Measurements from ENCODE around the gene RYR2.

RYR2 gene

DNA sequence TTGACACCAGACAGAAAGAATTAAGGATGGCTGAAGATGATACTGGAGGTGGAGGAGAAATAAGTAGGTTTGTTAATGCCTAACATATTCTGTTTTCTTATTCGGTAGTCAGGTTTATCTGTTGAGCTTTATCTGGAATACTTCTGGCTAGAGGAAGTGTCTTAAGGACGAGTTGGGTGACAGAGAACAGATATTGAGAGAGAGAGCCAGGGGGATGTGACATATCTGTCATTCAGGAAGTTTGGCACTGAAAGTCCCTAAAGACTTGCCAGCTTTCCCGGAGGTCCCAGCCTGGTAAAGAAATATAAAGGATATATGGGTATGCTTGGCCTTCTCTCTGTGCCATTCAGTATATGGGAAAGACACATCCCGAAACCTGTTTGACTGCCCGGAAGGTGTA lies 568.2 kb downstream of the RYR2 start:
- in situ Hi-C loops (cut with MboI; ENCODE audit: low sequenced_read_pairs) = no loop called here

DNA sequence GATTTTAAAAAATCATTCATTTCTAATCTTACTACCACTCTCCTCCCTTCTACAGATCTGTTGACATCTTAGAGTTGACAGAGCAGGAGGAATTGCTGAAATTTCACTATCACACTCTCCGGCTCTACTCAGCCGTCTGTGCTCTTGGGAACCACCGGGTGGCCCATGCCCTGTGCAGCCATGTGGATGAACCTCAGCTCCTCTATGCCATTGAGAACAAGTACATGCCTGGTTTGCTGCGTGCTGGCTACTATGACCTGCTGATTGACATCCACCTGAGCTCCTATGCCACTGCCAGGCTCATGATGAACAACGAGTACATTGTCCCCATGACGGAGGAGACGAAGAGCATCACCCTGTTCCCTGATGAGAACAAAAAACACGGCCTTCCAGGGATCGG lies 572.0 kb downstream of the RYR2 start:
- in situ Hi-C loops (cut with MboI; ENCODE audit: low sequenced_read_pairs) = no loop called here

DNA sequence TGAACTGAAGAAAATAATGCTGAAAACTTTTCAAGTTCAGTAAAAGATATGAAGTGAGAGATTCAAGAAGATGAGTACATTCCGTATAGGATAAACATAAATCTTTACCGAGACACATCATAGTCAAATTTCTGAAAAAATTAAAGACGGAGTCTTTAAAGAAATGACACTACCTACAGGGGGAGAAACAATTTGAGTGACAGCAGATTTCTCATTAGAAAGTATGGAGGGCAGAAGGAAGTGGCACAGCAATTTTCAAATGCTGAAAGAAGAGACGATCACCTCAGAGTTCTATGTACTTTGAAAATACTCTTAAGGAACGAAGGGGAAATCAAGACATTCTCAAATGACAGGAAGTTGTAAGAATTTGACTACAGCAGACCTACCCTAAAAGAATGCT lies 577.6 kb downstream of the RYR2 start:
- in situ Hi-C loops (cut with MboI; ENCODE audit: low sequenced_read_pairs) = no loop called here

DNA sequence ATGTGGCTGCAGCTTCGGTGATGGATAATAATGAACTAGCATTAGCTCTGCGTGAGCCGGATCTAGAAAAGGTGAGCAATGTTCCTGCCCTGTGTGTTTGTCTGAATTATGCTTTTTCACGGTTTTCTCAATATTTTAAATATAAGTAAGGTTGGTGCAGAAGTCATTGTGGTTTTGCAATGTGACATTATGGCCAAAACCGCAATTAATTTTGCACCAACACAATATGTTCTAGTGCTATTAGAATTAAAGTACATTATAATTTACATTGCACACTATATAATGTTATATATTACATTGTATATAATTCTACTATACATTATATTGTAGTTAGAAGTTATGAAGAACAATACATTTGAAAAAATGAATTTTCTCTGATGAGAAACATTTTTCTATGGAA lies 592.9 kb downstream of the RYR2 start:
- in situ Hi-C loops (cut with MboI; ENCODE audit: low sequenced_read_pairs) = no loop called here

DNA sequence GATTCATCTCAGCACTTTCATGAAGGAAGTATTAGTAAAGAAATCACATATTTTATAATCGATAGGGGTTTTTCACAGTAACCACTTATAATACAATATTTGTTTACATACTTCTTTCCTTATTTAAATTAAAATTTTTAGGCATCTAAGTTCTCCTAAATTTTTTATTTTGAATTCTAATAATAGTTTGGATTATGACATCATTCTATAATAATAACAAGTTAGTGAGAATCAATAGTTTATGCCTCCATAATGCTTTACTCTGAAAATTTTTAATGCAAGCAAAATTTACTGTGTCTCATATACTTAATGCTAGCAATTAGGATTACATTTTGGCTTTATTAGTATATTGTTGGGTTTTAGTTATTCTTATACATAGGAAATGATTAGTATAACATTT lies 596.6 kb downstream of the RYR2 start:
- in situ Hi-C loops (cut with MboI; ENCODE audit: low sequenced_read_pairs) = no loop called here

DNA sequence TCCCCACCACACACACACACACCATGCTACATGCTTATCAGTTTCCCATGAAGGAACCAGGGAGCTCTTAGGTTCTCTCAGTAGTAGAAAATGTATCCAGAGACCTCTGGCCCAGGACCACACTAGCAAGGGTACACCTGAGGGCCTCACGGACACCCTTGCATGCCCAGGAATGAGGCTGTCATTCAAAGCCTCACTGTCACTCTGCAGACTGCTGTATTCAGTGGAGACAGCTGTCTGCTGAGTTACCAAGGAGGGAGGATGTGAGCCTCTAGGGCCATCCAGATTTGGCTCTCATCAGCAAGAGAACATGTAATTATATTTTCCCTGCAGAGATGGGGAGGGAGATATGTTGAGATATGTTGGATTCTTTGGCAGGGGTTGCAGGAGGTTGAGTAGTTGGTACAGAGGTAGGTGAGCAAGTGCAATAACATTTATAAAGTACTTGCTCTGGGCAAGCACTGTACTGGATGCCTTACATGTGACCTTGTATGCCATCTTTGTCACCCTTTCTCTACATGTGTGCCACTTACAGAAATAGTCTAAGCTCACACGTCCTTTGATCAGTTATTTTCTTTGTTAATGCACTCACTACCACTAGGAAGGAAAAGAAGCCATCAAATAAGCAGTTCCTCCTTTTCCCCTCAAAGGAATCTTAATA lies 598.2 kb downstream of the RYR2 start:
- in situ Hi-C loops (cut with MboI; ENCODE audit: low sequenced_read_pairs) = no loop called here

DNA sequence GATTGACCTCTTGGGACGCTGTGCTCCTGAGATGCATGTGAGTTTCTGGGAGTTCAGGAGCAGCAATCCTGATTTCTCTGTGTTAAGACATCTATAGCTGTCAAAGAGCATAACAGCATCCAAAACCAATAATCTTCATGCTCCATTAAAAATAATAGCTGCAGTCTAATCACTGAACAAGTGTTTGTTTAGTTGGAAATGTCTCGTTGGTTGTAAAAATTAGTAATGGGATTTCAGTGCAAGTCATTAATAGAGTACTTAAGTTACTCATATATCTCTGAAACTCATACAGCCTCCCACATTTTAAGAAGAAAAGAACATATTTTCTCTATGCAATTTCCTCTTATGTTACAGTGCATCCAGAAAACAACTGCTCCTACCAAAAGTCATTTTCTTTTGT lies 599.0 kb downstream of the RYR2 start:
- in situ Hi-C loops (cut with MboI; ENCODE audit: low sequenced_read_pairs) = no loop called here

DNA sequence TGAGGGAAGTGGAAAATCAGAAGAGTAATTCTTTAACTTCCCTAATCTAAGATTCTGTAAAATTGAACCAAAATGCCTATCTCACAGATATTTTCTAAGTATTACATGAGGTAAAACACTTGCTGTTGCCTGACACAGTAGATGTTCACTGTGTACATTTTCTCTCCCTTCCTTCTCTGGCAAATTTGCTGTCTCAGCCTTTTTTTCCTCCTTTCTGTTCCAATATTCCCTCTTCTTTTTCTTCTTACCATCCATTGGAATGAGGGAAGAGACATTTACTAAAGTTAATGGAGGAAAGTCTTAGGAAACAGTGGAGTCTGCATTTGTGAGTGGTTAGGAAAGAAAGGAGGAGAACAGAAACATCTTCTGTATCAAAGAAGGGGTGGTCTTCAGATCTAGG lies 608.8 kb downstream of the RYR2 start:
- in situ Hi-C loops (cut with MboI; ENCODE audit: low sequenced_read_pairs) = no loop called here

DNA sequence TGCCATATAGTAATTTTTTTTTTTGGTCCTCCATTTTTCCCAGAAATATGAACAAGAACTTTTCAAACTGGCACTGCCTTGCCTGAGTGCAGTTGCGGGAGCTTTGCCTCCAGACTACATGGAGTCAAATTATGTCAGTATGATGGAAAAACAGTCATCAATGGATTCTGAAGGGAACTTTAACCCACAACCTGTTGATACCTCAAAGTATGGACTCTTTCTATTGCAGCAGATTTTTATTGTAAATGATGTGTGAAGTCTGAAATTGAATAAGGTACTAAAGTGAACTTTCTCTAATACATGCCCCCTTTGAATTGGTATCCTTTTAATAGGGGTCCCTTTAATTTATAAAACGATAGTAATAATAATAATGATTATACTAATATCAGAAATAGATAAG lies 613.8 kb downstream of the RYR2 start:
- in situ Hi-C loops (cut with MboI; ENCODE audit: low sequenced_read_pairs) = no loop called here

DNA sequence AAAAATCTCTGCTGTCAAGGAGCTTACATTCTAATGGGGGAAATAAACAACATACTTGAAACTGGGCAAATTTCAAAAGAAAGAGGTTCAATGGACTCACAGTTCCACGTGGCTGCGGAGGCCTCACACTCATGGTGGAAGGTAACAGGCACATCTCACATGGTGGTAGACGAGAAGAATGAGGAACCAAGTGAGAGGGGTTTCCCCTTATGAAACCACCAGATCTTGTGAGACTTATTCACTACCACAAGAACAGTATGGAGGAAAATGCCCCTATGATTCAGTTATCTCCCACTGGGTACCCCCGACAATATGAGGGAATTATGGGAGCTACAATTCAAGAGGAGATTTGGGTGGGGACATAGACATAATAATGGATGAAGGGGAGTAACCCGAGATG lies 622.4 kb downstream of the RYR2 start:
- in situ Hi-C loops (cut with MboI; ENCODE audit: low sequenced_read_pairs) = no loop called here

DNA sequence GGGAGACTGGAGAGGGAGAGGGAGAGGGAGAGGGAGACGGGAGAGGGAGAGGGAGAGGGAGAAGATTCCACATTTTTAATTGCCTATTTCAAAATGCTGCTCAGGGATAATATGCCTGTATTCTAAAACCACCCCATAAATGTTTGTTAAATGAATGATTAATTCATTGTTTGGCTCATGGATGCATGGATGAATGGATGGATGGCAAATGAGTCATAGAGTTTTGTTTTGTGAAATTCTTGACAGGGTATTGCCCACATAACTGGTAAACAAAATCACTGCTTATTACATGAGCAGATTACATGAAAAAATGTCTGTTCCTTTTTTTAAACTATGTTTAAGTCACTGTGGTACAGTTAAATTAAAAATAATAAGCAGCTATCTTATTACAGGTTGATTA lies 628.3 kb downstream of the RYR2 start:
- in situ Hi-C loops (cut with MboI; ENCODE audit: low sequenced_read_pairs) = no loop called here

DNA sequence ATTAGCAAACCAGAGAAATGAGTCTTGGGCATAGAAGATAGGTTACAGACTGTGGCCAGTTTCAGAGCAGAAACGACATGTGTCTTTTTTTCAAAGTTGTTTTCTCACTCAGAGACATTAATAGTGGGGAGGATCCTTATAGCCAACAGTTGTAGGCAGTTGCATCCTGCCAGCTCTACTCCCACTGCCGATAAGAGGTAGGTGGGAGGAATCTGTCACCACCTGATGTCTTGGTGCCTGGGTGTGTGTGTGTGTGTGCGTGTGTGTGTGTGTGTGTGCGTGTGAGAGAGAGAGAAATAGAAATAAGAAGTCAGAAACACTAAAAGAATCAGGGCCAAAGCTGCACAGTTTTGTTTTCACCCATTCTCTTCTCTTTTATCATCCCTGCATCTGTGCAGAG lies 629.3 kb downstream of the RYR2 start:
- in situ Hi-C loops (cut with MboI; ENCODE audit: low sequenced_read_pairs) = no loop called here

DNA sequence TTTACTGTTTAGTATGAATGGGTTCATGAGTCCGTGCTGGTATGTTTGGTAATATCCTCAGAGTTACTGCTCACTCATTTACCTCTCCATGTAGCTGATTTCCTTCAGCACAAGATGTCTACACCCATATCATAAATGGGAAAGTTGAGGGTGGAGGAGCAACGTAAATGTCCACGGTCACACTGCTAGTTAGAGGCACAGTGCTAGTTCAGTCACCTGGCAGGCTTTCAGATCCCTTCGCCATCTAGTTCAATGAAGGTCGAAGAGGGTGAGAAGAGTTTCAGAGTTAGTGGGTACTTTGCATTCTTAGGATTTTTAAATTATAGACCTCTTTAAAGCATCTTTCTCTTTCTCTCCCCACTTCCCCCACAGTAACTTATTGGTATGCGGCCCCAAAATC lies 630.0 kb downstream of the RYR2 start:
- in situ Hi-C loops (cut with MboI; ENCODE audit: low sequenced_read_pairs) = no loop called here

DNA sequence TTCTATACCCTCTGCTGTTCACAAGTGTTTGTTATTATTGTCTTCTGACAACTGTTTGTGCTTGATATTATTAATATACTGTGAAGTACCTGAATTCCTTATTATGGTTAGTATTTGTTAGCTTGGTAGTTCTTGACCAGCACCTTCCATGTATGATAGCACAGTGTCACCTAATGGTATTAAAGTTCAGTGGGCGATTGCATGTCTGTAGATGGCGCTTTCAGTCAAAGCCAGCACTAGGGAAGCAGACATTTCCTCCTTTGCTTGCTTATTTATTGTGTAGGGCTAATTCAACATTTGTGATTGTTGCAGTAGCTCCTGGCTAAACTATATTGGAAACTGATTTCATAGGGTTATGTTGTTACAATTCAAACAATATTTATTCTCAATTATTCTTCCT lies 630.8 kb downstream of the RYR2 start:
- in situ Hi-C loops (cut with MboI; ENCODE audit: low sequenced_read_pairs) = no loop called here

DNA sequence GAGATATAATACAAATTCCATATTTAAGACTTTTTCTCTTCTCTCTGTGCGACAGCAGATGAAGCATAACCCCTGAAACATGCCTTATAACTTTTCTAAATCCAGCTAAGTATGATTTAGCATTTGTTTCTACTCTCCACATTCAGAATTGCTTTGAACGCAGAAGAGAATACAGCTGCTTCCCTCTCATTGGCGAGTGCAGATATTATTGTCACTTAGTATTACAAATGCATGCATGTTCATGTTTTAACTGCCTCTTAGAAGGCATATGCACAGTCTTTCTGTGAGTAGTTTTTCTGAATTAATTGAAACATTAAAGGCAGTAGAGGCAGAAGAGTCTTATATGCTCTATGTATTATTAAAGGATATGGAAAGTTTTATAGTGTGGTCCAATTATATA lies 631.6 kb downstream of the RYR2 start:
- in situ Hi-C loops (cut with MboI; ENCODE audit: low sequenced_read_pairs) = no loop called here

DNA sequence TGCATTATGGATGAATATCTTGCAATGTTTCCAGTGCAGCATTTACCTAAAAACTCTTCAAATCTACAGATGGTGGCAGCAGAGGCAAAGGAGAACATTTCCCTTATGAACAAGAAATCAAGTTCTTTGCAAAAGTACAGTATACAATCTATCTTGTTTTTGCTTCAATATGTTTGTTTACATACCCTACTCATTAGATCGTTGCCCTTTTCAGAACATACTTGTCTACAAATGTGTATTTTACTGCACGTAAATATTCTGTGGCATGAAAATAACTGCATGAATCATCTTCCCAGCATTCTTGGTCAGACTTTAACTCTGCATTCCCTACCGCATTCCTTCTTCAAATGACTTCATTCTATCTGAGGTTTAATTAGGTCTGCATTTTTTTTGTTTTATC lies 636.0 kb downstream of the RYR2 start:
- in situ Hi-C loops (cut with MboI; ENCODE audit: low sequenced_read_pairs) = no loop called here

DNA sequence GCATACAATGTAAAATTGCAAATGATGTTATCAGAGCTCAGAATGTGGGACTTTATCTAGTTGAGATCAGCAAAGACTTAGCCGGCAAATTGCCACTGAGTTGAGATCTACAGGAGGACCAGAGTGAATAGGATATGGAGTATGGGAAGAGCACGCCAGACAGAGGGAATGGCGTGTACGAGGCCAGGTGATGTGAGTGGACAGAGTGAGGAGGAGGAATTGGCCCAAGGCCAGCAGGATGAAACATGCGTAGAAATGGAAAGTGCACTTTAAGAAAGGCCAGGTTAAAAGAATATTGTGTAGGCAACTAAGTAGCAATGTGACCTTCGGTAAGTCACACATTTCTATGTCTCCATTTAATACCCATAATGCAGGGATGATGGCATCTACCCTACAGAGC lies 637.7 kb downstream of the RYR2 start:
- in situ Hi-C loops (cut with MboI; ENCODE audit: low sequenced_read_pairs) = no loop called here

DNA sequence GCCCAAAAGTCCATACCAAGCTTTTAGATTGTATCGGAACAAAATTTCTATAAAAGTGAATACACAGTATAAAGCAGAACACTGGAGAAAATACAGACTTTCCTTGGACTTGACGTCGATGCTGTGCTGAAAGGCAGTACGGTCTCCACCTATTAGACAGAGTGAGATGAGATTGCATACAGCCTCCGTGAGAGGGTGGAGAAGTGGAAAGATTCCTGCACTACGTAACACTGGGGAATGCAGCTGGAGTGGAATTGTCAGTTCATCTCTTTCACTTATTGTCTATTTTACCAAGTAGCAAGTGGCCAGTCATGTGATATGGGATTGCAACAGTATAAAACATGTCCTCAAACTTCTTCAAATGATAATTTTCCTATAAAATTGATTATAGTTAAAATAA lies 639.2 kb downstream of the RYR2 start:
- in situ Hi-C loops (cut with MboI; ENCODE audit: low sequenced_read_pairs) = no loop called here

DNA sequence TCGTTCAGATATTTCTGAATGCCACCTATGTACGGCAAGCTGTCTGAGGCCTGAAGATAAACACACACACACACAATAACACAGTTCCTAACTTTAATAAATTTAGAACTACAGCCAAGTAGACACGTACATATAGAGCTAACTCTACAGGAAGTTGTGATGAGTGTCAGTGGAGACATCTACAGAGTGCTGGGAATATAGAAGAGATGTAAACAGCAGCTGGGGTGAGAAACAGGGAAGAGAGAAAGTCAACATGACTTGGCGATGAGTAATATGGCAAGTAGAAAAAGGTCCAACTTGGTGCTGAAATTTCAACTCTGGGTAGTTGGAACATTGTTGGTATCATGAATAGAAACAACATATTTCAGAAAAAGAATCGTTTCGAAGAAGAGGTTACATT lies 642.3 kb downstream of the RYR2 start:
- in situ Hi-C loops (cut with MboI; ENCODE audit: low sequenced_read_pairs) = no loop called here

DNA sequence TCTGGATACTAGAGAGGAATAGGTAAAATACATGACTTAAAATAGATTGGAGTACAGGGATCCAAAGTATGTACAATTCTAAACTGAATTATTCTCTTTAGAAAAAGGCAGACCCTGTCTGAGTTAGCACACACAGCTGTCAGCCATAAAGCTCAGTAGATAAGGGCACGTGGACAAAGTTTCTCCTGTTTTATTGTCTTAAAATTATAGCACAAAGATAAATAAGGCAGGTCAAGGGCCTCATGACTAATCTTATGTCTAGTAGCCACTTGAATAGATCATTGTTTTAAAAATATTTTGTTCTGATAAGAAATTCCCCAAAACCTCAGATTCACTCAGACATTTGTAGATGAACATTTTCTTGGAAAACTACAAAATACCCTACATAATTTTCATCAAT lies 643.6 kb downstream of the RYR2 start:
- in situ Hi-C loops (cut with MboI; ENCODE audit: low sequenced_read_pairs) = no loop called here

DNA sequence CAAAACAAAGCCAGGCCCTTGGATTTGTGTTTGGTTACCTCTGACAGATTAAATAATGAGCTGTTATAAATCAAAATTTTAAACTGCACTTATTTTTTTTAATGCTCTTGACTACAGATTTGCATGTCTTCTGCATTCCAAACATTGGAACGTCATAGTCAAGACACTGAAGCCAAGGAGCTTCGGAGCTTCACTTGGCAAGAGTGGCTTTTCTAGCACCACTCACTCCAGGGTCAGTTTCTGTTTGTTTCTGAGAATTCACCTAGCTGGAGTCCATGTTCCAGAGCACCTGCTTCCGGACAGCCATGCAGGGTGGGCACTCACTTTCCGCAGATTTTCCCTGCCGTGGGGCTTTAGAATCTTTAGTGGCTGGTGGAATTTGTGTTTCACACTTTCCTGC lies 645.8 kb downstream of the RYR2 start:
- in situ Hi-C loops (cut with MboI; ENCODE audit: low sequenced_read_pairs) = no loop called here

DNA sequence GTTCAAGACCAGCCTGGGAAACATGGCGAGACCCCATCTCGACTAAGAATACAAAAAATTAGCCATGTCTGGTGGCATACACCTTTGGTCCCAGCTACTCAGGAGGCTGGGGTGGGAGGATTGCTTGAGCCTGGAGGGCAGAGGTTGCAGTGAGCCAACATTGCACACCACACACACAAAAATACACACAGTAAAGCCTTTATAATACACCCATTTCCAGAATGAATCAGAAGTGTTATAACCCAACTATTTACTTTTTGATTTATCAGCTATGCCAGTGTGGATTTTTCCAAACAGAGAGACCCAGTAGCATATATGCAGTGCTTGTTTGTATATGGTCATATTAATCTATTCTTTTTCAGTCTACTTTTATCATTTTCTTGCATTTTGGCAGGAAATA lies 648.7 kb downstream of the RYR2 start:
- in situ Hi-C loops (cut with MboI; ENCODE audit: low sequenced_read_pairs) = no loop called here

DNA sequence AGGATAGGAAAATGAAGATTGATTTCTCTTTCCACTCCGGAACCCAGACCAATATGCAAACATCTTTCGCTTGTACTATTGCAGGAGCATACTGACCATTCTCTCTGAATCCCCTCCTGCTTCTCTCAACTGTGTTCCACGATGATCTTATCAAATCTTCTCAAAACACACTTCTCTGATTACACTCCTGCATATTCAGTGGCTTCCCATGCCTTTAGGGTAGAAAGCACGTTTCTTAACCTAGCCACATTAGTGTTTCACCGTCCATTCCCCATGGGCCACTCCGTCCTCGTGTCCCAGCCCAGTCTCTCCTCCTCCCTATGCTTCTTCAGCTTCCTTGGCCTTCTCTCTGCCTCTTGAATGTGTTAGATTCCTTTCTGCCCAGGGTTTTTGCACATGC lies 650.3 kb downstream of the RYR2 start:
- in situ Hi-C loops (cut with MboI; ENCODE audit: low sequenced_read_pairs) = no loop called here

DNA sequence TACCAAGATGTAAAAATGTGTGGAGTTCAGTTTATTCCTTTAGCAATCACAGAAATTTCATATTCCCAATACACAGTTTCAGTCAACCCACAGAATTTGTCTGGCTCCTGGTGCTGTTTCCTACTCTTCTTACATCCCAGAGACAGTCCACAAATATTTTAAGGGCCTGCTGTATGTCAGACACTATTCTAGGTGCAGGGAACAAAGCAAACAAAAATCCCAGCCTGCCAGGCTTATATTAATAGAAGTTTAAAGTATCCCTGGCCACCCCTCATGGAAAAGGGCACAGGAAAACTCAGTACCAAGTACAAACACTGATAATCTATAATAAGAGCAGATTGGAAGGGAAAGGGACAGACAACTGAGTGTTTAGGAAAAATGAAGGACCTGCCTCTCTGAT lies 653.9 kb downstream of the RYR2 start:
- in situ Hi-C loops (cut with MboI; ENCODE audit: low sequenced_read_pairs) = no loop called here

Data from HL-60/S4 treated with retinoic acid at 250 ng/mL for 4 days and 3 days (cell line).